Breast epithelium (tissue), 4 donors: ENCODE results near the gene OTX1. TPM values are rescaled to one million over a fixed set of nuclear protein-coding genes. Genes with fewer than 3 reads are reported as not detected.
A peak's percentile ranks its signal among the peaks of the same experiment; 100 is the strongest.

ENCODE experiments used
- DNase-seq, 2 donors: peaks; one replicate each; pipeline ENCODE4 v3.0.0-alpha.2; 2019; ENCODE audit warnings: low spot score in 2 of 2
- H3K27ac ChIP-seq, 2 donors: fragments of 200-600 bp; sonication (generic) in 1 of 2; one replicate each; pipeline ENCODE4 v1.5.1; 2016 to 2019; ENCODE audit warnings: mild to moderate bottlenecking in 1 of 2
- H3K27me3 ChIP-seq, 2 donors: fragments of 200-600 bp; sonication (generic) in 1 of 2; one replicate each; pipeline versions ENCODE4 v1.5.1 to v1.6.0; 2017 to 2019; ENCODE audit warnings: control low read depth in 1 of 2, mild to moderate bottlenecking in 1 of 2
- H3K36me3 ChIP-seq: fragments of 200-600 bp; one replicate; pipeline ENCODE4 v1.5.1; 2019
- H3K4me1 ChIP-seq, 2 donors: fragments of 200-600 bp; sonication (generic); one replicate each; pipeline ENCODE4 v1.5.1; 2016 to 2019; ENCODE audit warnings: control low read depth in 1 of 2
- H3K4me3 ChIP-seq, 3 donors: fragments of 200-600 bp; sonication (generic); 1 replicate in 2 of 3; 2 replicates in 1 of 3; pipeline ENCODE4 v1.5.1; 2016 to 2019; ENCODE audit warnings: mild to moderate bottlenecking in 3 of 3, moderate library complexity in 2 of 3
- H3K9me3 ChIP-seq, 2 donors: fragments of 200-600 bp; sonication (generic) in 1 of 2; one replicate each; pipeline ENCODE4 v1.5.1; 2016 to 2019; ENCODE audit warnings: control low read depth in 1 of 2
- CTCF ChIP-seq, 3 donors: fragments of 450-650 bp; IDR thresholded peaks; one replicate each; pipeline ENCODE4 v1.5.1; 2016 to 2017; ENCODE audit warnings: antibody characterized with exemption in 3 of 3, mild to moderate bottlenecking in 3 of 3, moderate library complexity in 3 of 3
- POLR2A ChIP-seq: fragments of 450-650 bp; IDR thresholded peaks from one replicate; pipeline ENCODE4 v1.6.1; 2016; ENCODE audit warnings: antibody characterized with exemption, mild to moderate bottlenecking, moderate library complexity
- POLR2AphosphoS5 ChIP-seq, 3 donors: sonication (generic); formaldehyde crosslinking; IDR thresholded peaks; one replicate each; pipeline ENCODE4 v1.6.1; 2017; ENCODE audit warnings: antibody characterized with exemption in 3 of 3
- intact Hi-C: fragments of 100-400 bp; cut with DNase I; formaldehyde crosslinking; loops from one replicate; pipeline ENCODE4 v1.15.1; 2023; ENCODE audit warnings: low total_unique reads
- total RNA-seq, 3 donors: library from RNA; depleted of rRNA; stranded (reverse); fragments of >200 nt; gene quantifications; one replicate each; pipeline ENCODE4 v1.1.0, GENCODE V29; 2016

Gene OTX1
- total RNA-seq, 3 donors from 2014 or later = not detected

GRCh38 chr2:63052411-63053080 lies 1.9 kb downstream of the OTX1 start:
- peaks cover 4 to 16% of the 10 kb centered on the region in 2 donors for H3K9me3 ChIP-seq
- DNase-seq = no peak
- TF ChIP-seq CTCF (IDR thresholded peaks at IDR 0.05) (no peak), POLR2AphosphoS5 (IDR thresholded peaks at IDR 0.05) (no peak), POLR2A (no peak)
- H3K27ac ChIP-seq = no peak overlapping the region
- no peak overlapping the region for H3K4me3 ChIP-seq
- intact Hi-C loops = no loop called here
- H3K27me3 ChIP-seq = peaks cover 10 to 85% of the 10 kb centered on the region in 2 donors
- peaks cover 0 to 9% of the 10 kb centered on the region in 2 donors for H3K4me1 ChIP-seq
- H3K36me3 ChIP-seq = no peaks in the 10 kb centered on the region

DNA sequence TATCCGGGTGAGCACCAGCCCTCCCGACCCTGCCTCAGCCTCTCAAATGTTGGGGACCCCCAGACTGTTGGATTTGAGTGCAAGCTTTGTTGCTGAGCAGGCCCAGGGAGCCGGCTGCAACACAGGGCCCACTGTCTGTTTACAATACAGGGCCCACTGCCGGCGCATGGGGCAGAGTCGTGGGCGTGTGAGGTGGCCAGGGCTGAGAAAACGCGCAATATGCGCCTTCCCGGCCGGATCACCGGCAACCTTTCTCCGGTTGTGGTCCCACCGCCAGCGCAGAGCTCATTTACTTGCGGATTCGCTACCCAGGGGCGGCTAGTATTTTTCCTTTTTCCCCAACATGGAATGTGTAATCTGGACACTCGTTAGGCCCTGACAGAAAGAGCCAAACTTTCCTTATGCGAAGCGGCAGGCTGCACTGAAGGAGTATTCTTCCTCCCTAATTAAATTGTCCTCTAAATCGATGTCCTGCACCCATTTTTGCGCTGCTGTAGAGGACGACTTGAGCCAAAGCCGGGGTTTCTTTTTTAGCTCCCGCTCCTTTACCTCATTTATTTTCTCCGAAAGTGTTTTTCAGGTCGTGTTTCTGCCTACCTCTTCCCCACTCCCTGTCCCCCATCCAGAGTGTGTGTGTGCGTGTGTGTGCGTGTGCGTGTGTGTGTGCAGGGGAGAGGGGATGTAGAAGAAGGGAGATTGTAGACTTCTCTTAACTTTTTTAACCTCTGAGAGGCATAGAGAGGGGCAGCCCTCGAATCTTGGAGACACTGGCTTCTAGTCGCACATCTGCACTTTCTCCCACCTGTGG lies 2.7 kb downstream of the OTX1 start:
- peak overlapping the region in 1 of 3 donors; percentile 51 for H3K4me3 ChIP-seq
- intact Hi-C loops = no loop called here
- H3K9me3 ChIP-seq = peaks cover 0 to 16% of the 10 kb centered on the region in 2 donors
- DNase-seq = no peak
- H3K27ac ChIP-seq = no peak overlapping the region
- H3K4me1 ChIP-seq = peaks cover 0 to 9% of the 10 kb centered on the region in 2 donors
- peaks cover 7 to 85% of the 10 kb centered on the region in 2 donors for H3K27me3 ChIP-seq
- H3K36me3 ChIP-seq = no peaks in the 10 kb centered on the region
- no peak for TF ChIP-seq POLR2AphosphoS5 (IDR thresholded peaks at IDR 0.05)
- TF ChIP-seq CTCF (IDR thresholded peaks at IDR 0.05) = no peak
- TF ChIP-seq POLR2A = no peak

GRCh38 chr2:63053889-63054602 lies 3.4 kb downstream of the OTX1 start:
- H3K4me1 ChIP-seq = peaks cover 3 to 6% of the 10 kb centered on the region in 2 donors
- intact Hi-C loops = no loop called here
- peaks cover 0 to 16% of the 10 kb centered on the region in 2 donors for H3K9me3 ChIP-seq
- TF ChIP-seq CTCF (IDR thresholded peaks at IDR 0.05) (no peak), POLR2AphosphoS5 (IDR thresholded peaks at IDR 0.05) (no peak), POLR2A (no peak)
- H3K36me3 ChIP-seq = no peaks in the 10 kb centered on the region
- no peak overlapping the region for H3K27ac ChIP-seq
- peaks cover 9 to 85% of the 10 kb centered on the region in 2 donors for H3K27me3 ChIP-seq
- H3K4me3 ChIP-seq = peak overlapping the region in 2 of 3 donors; percentile 30 to 51
- DNase-seq = no peak

- peaks cover 0 to 16% of the 10 kb centered on the region in 2 donors for H3K9me3 ChIP-seq
- intact Hi-C loops = no loop called here
- peaks cover 16 to 85% of the 10 kb centered on the region in 2 donors for H3K27me3 ChIP-seq
- H3K4me3 ChIP-seq = peak overlapping the region in 1 of 3 donors; percentile 58
- peaks cover 0 to 3% of the 10 kb centered on the region in 2 donors for H3K4me1 ChIP-seq
- no peaks in the 10 kb centered on the region for H3K36me3 ChIP-seq
- TF ChIP-seq POLR2A (no peak), POLR2AphosphoS5 (IDR thresholded peaks at IDR 0.05) (no peak), CTCF (IDR thresholded peaks at IDR 0.05) (no peak)
- DNase-seq = no peak
- no peak overlapping the region for H3K27ac ChIP-seq
These were observed 4.2 kb downstream of the OTX1 start for GRCh38 chr2:63054841-63055225.
